ENCODE results near the gene MAML2.
"Not testable (repeated sequence)": the region's sequence is repeated elsewhere in the genome, so short reads cannot be mapped to it uniquely, and the experiment has no call there.

MAML2 gene

GRCh38 chr11:96271777-96272176 lies 71.2 kb downstream of the MAML2 start:
- no peak for TF ChIP-seq CTCF (IDR thresholded peaks at IDR 0.05; ENCODE audit: low read depth, low read length)
- DNase-seq (ENCODE audit: extremely low read depth, low read depth): no peak

DNA sequence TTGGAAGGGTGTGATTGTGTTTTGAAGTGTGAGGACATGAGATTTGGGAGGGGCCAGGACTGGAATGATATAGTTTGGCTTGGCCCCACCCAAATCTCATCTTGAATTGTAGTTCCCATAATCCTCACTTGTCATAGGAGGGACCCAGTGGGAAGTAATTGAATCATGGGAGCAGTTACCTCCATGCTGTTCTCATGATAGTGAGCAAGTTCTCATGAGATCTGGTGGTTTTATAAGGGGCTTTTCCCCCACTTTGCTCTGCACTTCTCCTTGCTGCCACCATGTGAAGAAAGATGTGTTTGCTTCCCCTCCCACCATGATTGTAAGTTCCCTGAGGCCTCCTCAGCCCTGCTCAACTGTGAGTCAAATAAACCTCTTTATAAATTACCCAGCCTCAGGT lies 71.6 kb downstream of the MAML2 start:
- not testable (repeated sequence) for DNase-seq (ENCODE audit: extremely low read depth, low read depth)

- not testable (repeated sequence) for DNase-seq (ENCODE audit: extremely low read depth, low read depth)
Observed at GRCh38 chr11:96268527-96268926, 74.5 kb downstream of the MAML2 start.

DNA sequence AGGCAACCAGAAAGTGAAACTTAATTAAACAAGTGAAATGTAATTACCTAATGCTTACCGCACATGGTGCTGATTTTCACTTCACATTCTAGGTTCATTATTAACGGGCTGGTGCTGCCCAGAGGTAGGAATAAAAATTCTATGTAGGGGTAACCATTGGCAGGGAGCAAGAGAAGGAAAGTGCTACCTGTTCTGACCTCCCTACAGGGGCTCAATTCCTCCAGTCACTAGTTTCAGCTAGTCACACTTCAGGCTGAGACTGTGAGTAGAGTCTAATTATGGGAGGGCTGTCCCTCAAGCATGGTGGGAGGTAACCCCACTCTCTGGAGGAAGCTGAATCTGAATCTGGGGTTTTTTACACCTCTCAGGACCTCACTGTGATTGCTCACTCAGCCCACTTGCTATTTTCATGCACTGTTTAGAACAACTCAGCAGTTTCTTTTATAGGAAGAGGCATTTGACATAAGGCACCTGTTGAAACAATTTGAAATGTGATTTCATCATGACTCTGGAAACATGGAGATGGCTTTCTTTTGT lies 75.4 kb downstream of the MAML2 start:
- no peak for DNase-seq (ENCODE audit: extremely low read depth, low read depth)
- TF ChIP-seq CTCF (IDR thresholded peaks at IDR 0.05; ENCODE audit: low read depth, low read length): no peak

- no peak for DNase-seq (ENCODE audit: extremely low read depth, low read depth)
- TF ChIP-seq CTCF (IDR thresholded peaks at IDR 0.05; ENCODE audit: low read depth, low read length): no peak
Observed at GRCh38 chr11:96267001-96267495, 75.9 kb downstream of the MAML2 start.

DNA sequence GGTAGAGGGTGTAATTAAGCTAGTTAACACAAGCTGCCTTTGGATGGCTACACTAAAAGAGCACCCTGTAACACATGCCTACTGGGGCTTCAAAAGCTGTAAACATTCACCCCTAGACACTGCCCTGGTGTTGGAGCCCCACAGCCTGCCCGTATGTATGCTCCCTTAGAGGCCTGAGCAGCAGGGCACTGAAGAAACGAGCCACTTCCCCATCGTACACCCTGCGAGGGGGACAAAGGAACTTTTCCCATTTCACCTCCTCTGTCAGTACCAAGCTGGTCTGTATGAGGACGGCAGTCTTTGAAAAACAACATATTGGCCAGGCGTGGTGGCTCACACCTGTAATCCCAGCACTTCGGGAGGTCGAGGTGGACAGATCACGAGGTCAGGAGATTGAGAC lies 77.0 kb downstream of the MAML2 start:
- TF ChIP-seq CTCF (IDR thresholded peaks at IDR 0.05; ENCODE audit: low read depth, low read length): no peak
- no peak for DNase-seq (ENCODE audit: extremely low read depth, low read depth)

DNA sequence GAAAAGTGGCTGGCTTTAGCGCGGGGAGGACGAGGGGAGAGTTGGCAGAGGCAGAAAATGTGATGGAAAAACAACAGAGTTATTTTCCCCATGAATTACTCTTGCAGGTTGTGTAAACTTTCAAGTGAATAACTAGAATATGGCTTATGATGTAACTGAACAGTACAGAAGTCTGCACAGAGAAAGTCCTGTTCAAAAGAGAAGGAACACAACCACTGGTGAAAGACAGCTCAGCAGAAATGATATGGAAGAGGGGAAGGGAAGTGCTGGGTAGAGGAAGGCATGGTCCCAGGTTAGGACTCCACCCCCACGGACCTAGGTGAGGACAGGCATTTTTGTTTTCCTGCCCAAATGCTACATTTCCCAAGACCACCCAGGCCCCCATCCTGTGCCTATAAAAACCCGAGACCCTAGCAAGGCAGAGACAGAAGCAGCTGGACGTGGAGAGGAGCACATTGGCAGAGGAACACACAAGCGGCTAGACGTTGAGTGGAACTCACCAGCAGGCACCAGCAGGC lies 77.7 kb downstream of the MAML2 start:
- no peak for TF ChIP-seq CTCF (IDR thresholded peaks at IDR 0.05; ENCODE audit: low read depth, low read length)
- DNase-seq (ENCODE audit: extremely low read depth, low read depth): no peak

DNA sequence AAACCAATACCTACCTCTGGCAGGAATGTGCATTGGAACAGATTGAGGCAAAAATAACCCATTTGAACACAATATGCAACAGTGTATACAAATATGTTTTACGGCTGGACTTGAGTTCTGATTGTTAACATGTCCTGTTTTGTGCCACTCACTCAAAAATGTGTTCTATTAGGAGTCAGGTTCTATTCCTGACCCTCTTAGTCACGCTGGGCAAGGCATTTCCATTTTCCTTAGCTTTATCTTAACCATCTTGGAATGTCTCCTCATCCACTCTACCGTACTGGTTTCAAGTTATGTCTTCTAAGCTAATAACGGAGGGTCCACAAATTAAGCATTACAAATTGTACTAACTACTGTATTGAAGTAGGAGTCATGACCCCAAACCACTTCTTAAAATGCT lies 78.6 kb downstream of the MAML2 start:
- no peak for DNase-seq (ENCODE audit: extremely low read depth, low read depth)
- TF ChIP-seq CTCF (IDR thresholded peaks at IDR 0.05; ENCODE audit: low read depth, low read length): no peak
